Measurements from ENCODE around the gene SCD5.

DNA sequence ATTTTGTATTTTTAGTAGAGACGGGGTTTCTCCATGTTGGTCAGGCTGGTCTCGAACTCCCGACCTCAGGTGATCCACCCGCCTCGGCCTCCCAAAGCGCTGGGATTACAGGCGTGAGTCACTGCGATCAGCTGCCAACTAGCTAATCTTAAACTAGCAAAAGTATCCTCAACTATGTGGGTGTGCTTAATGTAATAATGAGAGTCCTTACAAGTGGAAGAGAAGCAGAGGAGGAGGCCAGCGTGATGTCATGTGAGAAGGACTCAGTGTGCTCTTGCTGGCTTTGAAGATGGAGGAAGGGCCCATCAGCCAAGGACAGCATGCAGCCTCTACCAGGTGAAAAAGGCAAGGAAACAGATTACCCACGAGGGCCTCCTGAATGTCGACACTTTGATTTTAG, 19.6 kb downstream of the SCD5 start:
- TF ChIP-seq, protein P1, sequence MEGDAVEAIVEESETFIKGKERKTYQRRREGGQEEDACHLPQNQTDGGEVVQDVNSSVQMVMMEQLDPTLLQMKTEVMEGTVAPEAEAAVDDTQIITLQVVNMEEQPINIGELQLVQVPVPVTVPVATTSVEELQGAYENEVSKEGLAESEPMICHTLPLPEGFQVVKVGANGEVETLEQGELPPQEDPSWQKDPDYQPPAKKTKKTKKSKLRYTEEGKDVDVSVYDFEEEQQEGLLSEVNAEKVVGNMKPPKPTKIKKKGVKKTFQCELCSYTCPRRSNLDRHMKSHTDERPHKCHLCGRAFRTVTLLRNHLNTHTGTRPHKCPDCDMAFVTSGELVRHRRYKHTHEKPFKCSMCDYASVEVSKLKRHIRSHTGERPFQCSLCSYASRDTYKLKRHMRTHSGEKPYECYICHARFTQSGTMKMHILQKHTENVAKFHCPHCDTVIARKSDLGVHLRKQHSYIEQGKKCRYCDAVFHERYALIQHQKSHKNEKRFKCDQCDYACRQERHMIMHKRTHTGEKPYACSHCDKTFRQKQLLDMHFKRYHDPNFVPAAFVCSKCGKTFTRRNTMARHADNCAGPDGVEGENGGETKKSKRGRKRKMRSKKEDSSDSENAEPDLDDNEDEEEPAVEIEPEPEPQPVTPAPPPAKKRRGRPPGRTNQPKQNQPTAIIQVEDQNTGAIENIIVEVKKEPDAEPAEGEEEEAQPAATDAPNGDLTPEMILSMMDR (conservative IDR thresholded peaks at IDR 0.05; ENCODE audit: low read length) = no peak
- no peak for TF ChIP-seq EZH2phosphoT487 (IDR thresholded peaks at IDR 0.05; ENCODE audit: borderline replicate concordance, low read depth, low read length)

Data from OCI-LY7 (cell line).